HL-60 (cell line): ENCODE data around the gene CCNYL1.
"Not testable (repeated sequence)": the region's sequence is repeated elsewhere in the genome, so short reads cannot be mapped to it uniquely, and the experiment has no call there.

Experiments
- DNase-seq, 2 experiments: peaks; one replicate each; pipeline ENCODE4 v3.0.0-alpha.2; 2010 to 2020; ENCODE audit warnings: low read depth in 1 of 2, low spot score in 1 of 2
- H3K27ac ChIP-seq: fragments of 250-450 bp; sonication (Bioruptor Pico); replicated peaks from 2 replicates; pipeline ENCODE4 v1.5.1; 2020; ENCODE audit warnings: mild to moderate bottlenecking, moderate library complexity
- H3K27me3 ChIP-seq: fragments of 250-450 bp; sonication (Bioruptor Pico); 2 replicates; pipeline ENCODE4 v1.5.1; 2021; ENCODE audit warnings: mild to moderate bottlenecking, moderate library complexity; ENCODE audit not compliant: insufficient read depth, poor library complexity, severe bottlenecking
- H3K4me3 ChIP-seq: replicated peaks from 2 replicates; pipeline ENCODE4 v1.5.1; 2011; ENCODE audit warnings: mild to moderate bottlenecking, control low read depth, low read length; ENCODE audit not compliant: insufficient read depth
- CTCF ChIP-seq: IDR thresholded peaks from one replicate; pipeline ENCODE4 v1.5.1; 2011; ENCODE audit warnings: low read length, control low read depth, inconsistent platforms; ENCODE audit not compliant: insufficient read depth
- GABPA ChIP-seq: IDR thresholded peaks from 2 replicates; pipeline ENCODE4 v1.6.1; 2012; ENCODE audit warnings: low read depth
- POLR2AphosphoS5 ChIP-seq: IDR thresholded peaks from 2 replicates; pipeline ENCODE4 v1.6.1; 2012; ENCODE audit warnings: low read depth
- SPI1 ChIP-seq: IDR thresholded peaks from 2 replicates; pipeline ENCODE4 v1.6.1; 2012; ENCODE audit warnings: low read depth, mild to moderate bottlenecking, borderline replicate concordance
- TF ChIP-seq, protein P1 (sequence below): IDR thresholded peaks from 2 replicates; pipeline ENCODE4 v1.6.1; 2012; ENCODE audit warnings: low read depth; ENCODE audit not compliant: insufficient replicate concordance

CCNYL1 gene

GRCh38 chr2:207718521-207718920, 7.1 kb downstream of the CCNYL1 start:
- no peak for DNase-seq
- no peaks in the 10 kb centered on the region for H3K27me3 ChIP-seq
- no peak for TF ChIP-seq GABPA
- H3K27ac ChIP-seq = no peak overlapping the region
- H3K4me3 ChIP-seq = no peak overlapping the region

DNA sequence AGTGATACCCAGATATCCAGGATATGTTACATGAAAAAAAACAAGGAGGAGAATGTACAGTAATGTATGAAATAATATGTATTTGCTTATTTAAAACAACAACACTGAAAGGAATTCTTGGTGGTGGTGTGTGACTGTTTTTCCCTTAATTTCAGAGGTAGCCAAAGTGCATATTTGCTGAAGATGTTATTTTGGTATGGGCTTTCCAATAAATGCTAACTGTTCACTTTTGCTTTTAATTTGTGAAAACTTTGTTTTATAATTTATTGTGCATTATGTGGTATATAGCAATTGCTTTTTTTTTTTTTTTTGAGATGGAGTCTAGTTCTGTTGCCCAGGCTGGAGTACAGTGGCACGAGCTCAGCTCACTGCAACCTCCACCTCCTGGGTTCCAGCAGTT, 7.6 kb downstream of the CCNYL1 start:
- no peak for DNase-seq
- TF ChIP-seq POLR2AphosphoS5 (no peak), GABPA (no peak), SPI1 (no peak), CTCF (no peak)
- TF ChIP-seq, protein P1, sequence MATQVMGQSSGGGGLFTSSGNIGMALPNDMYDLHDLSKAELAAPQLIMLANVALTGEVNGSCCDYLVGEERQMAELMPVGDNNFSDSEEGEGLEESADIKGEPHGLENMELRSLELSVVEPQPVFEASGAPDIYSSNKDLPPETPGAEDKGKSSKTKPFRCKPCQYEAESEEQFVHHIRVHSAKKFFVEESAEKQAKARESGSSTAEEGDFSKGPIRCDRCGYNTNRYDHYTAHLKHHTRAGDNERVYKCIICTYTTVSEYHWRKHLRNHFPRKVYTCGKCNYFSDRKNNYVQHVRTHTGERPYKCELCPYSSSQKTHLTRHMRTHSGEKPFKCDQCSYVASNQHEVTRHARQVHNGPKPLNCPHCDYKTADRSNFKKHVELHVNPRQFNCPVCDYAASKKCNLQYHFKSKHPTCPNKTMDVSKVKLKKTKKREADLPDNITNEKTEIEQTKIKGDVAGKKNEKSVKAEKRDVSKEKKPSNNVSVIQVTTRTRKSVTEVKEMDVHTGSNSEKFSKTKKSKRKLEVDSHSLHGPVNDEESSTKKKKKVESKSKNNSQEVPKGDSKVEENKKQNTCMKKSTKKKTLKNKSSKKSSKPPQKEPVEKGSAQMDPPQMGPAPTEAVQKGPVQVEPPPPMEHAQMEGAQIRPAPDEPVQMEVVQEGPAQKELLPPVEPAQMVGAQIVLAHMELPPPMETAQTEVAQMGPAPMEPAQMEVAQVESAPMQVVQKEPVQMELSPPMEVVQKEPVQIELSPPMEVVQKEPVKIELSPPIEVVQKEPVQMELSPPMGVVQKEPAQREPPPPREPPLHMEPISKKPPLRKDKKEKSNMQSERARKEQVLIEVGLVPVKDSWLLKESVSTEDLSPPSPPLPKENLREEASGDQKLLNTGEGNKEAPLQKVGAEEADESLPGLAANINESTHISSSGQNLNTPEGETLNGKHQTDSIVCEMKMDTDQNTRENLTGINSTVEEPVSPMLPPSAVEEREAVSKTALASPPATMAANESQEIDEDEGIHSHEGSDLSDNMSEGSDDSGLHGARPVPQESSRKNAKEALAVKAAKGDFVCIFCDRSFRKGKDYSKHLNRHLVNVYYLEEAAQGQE = no peak
- H3K4me3 ChIP-seq = no peak overlapping the region
- H3K27ac ChIP-seq = no peak overlapping the region
- no peaks in the 10 kb centered on the region for H3K27me3 ChIP-seq

- H3K27ac ChIP-seq, H3K27me3 ChIP-seq, H3K4me3 ChIP-seq, DNase-seq: not testable (repeated sequence)
Measured at GRCh38 chr2:207719655-207720054, 8.2 kb downstream of the CCNYL1 start.

- DNase-seq = no peak
- H3K4me3 ChIP-seq = no peak overlapping the region
- TF ChIP-seq GABPA (no peak), SPI1 (no peak), CTCF (no peak), POLR2AphosphoS5 (no peak)
- TF ChIP-seq, protein P1 = no peak
- no peak overlapping the region for H3K27ac ChIP-seq
- no peaks in the 10 kb centered on the region for H3K27me3 ChIP-seq
Measured at GRCh38 chr2:207720517-207721187, 9.2 kb downstream of the CCNYL1 start.

- no peaks in the 10 kb centered on the region for H3K27me3 ChIP-seq
- no peak overlapping the region for H3K4me3 ChIP-seq
- TF ChIP-seq GABPA (no peak), SPI1 (no peak)
- TF ChIP-seq, protein P1 = no peak
- H3K27ac ChIP-seq = no peak overlapping the region
- DNase-seq = no peak
Measured at GRCh38 chr2:207722773-207723424, 11.5 kb downstream of the CCNYL1 start.

DNA sequence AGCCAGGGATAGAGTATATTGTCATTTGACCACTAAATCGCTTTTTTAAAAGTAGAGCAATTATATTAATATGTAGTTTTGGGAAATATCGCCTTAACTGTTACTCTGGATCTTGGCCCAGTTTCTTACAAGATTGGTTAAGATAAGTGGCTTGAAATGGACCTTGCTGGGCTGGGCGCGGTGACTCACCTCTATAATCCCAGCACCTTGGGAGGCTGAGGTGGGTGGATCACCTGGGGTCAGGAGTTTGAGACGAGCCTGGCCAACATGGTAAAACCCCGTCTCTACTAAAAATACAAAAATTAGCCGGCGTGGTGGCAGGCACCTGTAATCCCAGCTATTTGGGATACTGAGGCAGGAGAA, 12.0 kb downstream of the CCNYL1 start:
- not testable (repeated sequence) for H3K27me3 ChIP-seq, H3K27ac ChIP-seq, DNase-seq, H3K4me3 ChIP-seq
